ENCODE results near the gene SLC24A4. TPM values are rescaled to one million over a fixed set of nuclear protein-coding genes. Genes with fewer than 3 reads are reported as not detected.

Gene SLC24A4
- total RNA-seq, 1 donor from 2014 or later, result not detected

DNA sequence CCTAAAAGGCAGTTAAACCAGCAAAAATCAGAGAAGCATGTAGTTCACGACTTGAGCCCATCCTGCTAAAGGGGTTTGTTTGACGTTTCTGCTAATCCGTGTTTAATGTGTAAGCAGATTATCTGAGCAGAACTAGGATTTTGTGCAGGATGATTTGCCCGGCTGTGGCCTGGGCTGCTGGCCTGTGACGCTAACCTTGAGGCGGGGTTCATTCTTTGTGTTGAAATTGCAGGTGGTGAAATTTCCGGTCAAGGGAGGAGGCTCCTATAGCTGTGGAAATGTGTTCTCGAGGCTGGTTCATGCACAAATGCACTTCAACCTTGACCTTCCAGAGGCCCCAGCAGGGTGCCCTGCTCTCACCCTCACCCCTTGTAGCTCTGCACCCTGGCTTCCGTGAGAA is 63.7 kb downstream of the SLC24A4 start:
- peaks cover 11% of the 10 kb centered on the region for H3K27me3 Mint-ChIP-seq (ENCODE audit: low read depth)
- peaks cover 2% of the 10 kb centered on the region for H3K4me1 Mint-ChIP-seq
- TF ChIP-seq, protein P1, sequence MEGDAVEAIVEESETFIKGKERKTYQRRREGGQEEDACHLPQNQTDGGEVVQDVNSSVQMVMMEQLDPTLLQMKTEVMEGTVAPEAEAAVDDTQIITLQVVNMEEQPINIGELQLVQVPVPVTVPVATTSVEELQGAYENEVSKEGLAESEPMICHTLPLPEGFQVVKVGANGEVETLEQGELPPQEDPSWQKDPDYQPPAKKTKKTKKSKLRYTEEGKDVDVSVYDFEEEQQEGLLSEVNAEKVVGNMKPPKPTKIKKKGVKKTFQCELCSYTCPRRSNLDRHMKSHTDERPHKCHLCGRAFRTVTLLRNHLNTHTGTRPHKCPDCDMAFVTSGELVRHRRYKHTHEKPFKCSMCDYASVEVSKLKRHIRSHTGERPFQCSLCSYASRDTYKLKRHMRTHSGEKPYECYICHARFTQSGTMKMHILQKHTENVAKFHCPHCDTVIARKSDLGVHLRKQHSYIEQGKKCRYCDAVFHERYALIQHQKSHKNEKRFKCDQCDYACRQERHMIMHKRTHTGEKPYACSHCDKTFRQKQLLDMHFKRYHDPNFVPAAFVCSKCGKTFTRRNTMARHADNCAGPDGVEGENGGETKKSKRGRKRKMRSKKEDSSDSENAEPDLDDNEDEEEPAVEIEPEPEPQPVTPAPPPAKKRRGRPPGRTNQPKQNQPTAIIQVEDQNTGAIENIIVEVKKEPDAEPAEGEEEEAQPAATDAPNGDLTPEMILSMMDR (IDR thresholded peaks at IDR 0.05; ENCODE audit: unreplicated experiment), result no peak
- no peak overlapping the region for H3K4me3 Mint-ChIP-seq
- no peak overlapping the region for H3K27ac Mint-ChIP-seq
- no peak for DNase-seq (ENCODE audit: low spot score in 2 of 2, unreplicated experiment in 2 of 2)
- no peaks in the 10 kb centered on the region for H3K9me3 Mint-ChIP-seq
- no peaks in the 10 kb centered on the region for H3K36me3 Mint-ChIP-seq

DNA sequence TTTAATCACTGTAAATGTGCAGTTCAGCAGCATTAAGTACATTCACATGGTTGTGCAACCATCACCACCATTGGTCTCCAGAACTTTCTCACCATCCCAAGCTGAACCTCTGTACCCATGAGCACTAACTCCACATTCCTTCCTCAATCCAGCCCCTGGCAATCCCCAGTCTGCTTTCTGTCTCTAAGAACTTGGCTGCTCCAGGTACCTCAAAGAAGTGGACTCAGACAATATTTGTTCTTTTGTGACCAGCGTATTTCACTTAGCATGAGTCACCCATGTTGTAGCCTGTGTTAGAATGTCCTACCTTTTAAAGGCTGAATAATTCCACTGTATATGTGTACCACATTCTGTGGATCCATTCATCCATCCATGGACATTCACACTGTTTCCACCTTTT is 64.6 kb downstream of the SLC24A4 start:
- TF ChIP-seq, protein P1 (IDR thresholded peaks at IDR 0.05; ENCODE audit: unreplicated experiment), result no peak
- H3K36me3 Mint-ChIP-seq, result no peaks in the 10 kb centered on the region
- no peaks in the 10 kb centered on the region for H3K9me3 Mint-ChIP-seq
- peaks cover 2% of the 10 kb centered on the region for H3K4me1 Mint-ChIP-seq
- DNase-seq (ENCODE audit: low spot score in 2 of 2, unreplicated experiment in 2 of 2), result no peak
- H3K27ac Mint-ChIP-seq, result no peak overlapping the region
- no peak overlapping the region for H3K4me3 Mint-ChIP-seq
- peaks cover 11% of the 10 kb centered on the region for H3K27me3 Mint-ChIP-seq (ENCODE audit: low read depth)

DNA sequence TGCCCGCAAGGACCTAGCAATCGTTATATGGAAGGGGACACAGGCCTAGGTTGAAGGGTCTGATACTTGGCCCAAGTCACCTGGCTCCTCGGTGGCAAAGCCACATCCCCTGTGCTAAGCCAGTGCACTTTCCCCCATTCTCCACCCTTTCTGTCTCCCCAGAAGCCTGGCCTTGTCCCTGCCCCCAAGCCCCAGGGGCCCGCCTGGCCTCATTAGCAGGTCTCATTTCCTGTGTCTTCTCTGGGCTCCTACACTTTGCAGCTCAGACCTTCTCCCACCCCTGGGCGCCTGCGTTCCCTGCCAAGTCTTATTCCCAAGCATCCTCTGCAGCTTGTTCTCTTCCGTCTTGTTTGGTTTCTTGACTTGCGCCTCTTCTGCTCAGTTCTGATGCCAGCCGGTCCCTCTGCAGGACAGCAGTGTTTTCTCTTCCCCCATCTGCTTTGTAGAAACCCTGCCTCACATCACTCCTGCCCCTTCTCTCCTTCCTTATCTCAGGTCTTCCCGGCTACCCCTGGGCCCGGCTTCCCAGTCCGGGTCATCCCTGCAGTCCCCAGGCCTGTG is 66.7 kb downstream of the SLC24A4 start:
- no peaks in the 10 kb centered on the region for H3K9me3 Mint-ChIP-seq
- H3K27ac Mint-ChIP-seq, result no peak overlapping the region
- no peaks in the 10 kb centered on the region for H3K36me3 Mint-ChIP-seq
- peaks cover 11% of the 10 kb centered on the region for H3K27me3 Mint-ChIP-seq (ENCODE audit: low read depth)
- no peaks in the 10 kb centered on the region for H3K4me1 Mint-ChIP-seq
- H3K4me3 Mint-ChIP-seq, result no peak overlapping the region
- DNase-seq (ENCODE audit: low spot score in 2 of 2, unreplicated experiment in 2 of 2), result no peak
- TF ChIP-seq, protein P1 (IDR thresholded peaks at IDR 0.05; ENCODE audit: unreplicated experiment), result no peak

DNA sequence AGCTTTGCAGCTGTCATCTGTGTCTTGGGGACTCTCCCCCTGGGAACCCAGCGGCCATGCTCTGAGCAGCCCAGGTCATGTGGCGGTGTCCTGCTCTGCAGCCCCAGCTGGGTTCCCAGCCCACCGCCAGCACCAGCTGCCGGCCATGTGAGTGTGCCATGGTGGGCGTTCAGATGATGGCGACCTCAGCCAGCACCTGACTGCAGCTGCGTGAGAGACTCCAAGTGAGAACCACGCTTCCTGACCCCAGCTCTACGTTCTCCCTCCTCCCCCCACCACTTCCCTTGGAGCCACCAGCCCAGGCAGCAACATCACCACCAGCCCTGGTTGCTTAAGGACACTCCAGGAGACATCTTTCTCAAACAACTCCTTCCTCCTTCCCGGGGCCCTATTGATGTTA is 68.8 kb downstream of the SLC24A4 start:
- H3K27ac Mint-ChIP-seq, result no peak overlapping the region
- TF ChIP-seq, protein P1 (IDR thresholded peaks at IDR 0.05; ENCODE audit: unreplicated experiment), result no peak
- DNase-seq (ENCODE audit: low spot score in 2 of 2, unreplicated experiment in 2 of 2), result no peak
- no peak overlapping the region for H3K4me3 Mint-ChIP-seq
- no peaks in the 10 kb centered on the region for H3K36me3 Mint-ChIP-seq
- H3K4me1 Mint-ChIP-seq, result no peaks in the 10 kb centered on the region
- H3K27me3 Mint-ChIP-seq (ENCODE audit: low read depth), result peaks cover 7% of the 10 kb centered on the region
- no peaks in the 10 kb centered on the region for H3K9me3 Mint-ChIP-seq

DNA sequence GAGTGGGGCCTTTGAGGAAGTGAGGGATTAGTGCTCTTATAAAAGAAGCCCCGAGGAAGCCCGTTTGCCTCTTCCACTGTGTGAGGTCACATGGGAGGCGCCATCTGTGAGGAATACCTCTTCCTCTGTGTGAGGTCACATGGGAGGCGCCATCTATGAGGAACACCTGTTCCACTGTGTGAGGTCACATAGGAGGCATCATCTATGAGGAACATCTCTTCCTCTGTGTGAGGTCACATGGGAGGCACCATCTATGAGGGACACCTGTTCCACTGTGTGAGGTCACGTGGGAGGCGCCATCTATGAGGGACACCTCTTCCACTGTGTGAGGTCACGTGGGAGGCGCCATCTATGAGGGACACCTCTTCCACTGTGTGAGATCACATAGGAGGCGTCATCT is 69.7 kb downstream of the SLC24A4 start:
- no peak for DNase-seq (ENCODE audit: low spot score in 2 of 2, unreplicated experiment in 2 of 2)
- no peaks in the 10 kb centered on the region for H3K36me3 Mint-ChIP-seq
- TF ChIP-seq, protein P1 (IDR thresholded peaks at IDR 0.05; ENCODE audit: unreplicated experiment), result no peak
- H3K9me3 Mint-ChIP-seq, result no peaks in the 10 kb centered on the region
- H3K4me3 Mint-ChIP-seq, result no peak overlapping the region
- H3K27ac Mint-ChIP-seq, result no peak overlapping the region
- H3K27me3 Mint-ChIP-seq (ENCODE audit: low read depth), result peaks cover 14% of the 10 kb centered on the region
- no peaks in the 10 kb centered on the region for H3K4me1 Mint-ChIP-seq
